DND-41 (cell line): ENCODE data around the gene P3H4.

Source experiments
- CTCF ChIP-seq: IDR thresholded peaks from 2 replicates; pipeline ENCODE4 v1.5.1; 2012; ENCODE audit warnings: borderline replicate concordance, low read length, moderate library complexity, mild to moderate bottlenecking; ENCODE audit not compliant: poor library complexity, severe bottlenecking; ENCODE audit errors: extremely low read depth
- EZH2 ChIP-seq: IDR thresholded peaks from 3 replicates; pipeline ENCODE4 v1.6.1; 2012; ENCODE audit warnings: borderline replicate concordance, low read depth, mild to moderate bottlenecking, moderate library complexity, low read length, inconsistent platforms; ENCODE audit not compliant: severe bottlenecking

- TF ChIP-seq CTCF (no peak), EZH2 (no peak)
Measured at GRCh38 chr17:41777157-41777573, 34.6 kb downstream of the P3H4 start.
